HL-60 (cell line): ENCODE measurements around the gene LEPR.
A peak's percentile ranks its signal among the peaks of the same experiment; 100 is the strongest.

Source experiments
- DNase-seq, 2 experiments: peaks; one replicate each; pipeline ENCODE4 v3.0.0-alpha.2; 2010 to 2020; ENCODE audit warnings: low read depth in 1 of 2, low spot score in 1 of 2
- H3K27ac ChIP-seq: fragments of 250-450 bp; sonication (Bioruptor Pico); replicated peaks from 2 replicates; pipeline ENCODE4 v1.5.1; 2020; ENCODE audit warnings: mild to moderate bottlenecking, moderate library complexity
- H3K27me3 ChIP-seq: fragments of 250-450 bp; sonication (Bioruptor Pico); 2 replicates; pipeline ENCODE4 v1.5.1; 2021; ENCODE audit warnings: mild to moderate bottlenecking, moderate library complexity; ENCODE audit not compliant: insufficient read depth, poor library complexity, severe bottlenecking
- H3K4me3 ChIP-seq: replicated peaks from 2 replicates; pipeline ENCODE4 v1.5.1; 2011; ENCODE audit warnings: mild to moderate bottlenecking, control low read depth, low read length; ENCODE audit not compliant: insufficient read depth
- GABPA ChIP-seq: IDR thresholded peaks from 2 replicates; pipeline ENCODE4 v1.6.1; 2012; ENCODE audit warnings: low read depth
- POLR2AphosphoS5 ChIP-seq: IDR thresholded peaks from 2 replicates; pipeline ENCODE4 v1.6.1; 2012; ENCODE audit warnings: low read depth
- SPI1 ChIP-seq: IDR thresholded peaks from 2 replicates; pipeline ENCODE4 v1.6.1; 2012; ENCODE audit warnings: low read depth, mild to moderate bottlenecking, borderline replicate concordance
- TF ChIP-seq, protein P1 (sequence below): IDR thresholded peaks from one replicate; pipeline ENCODE4 v1.5.1; 2011; ENCODE audit warnings: low read length, control low read depth, inconsistent platforms; ENCODE audit not compliant: insufficient read depth
- TF ChIP-seq, protein P2 (sequence below): IDR thresholded peaks from 2 replicates; pipeline ENCODE4 v1.6.1; 2012; ENCODE audit warnings: low read depth; ENCODE audit not compliant: insufficient replicate concordance

LEPR gene

DNA sequence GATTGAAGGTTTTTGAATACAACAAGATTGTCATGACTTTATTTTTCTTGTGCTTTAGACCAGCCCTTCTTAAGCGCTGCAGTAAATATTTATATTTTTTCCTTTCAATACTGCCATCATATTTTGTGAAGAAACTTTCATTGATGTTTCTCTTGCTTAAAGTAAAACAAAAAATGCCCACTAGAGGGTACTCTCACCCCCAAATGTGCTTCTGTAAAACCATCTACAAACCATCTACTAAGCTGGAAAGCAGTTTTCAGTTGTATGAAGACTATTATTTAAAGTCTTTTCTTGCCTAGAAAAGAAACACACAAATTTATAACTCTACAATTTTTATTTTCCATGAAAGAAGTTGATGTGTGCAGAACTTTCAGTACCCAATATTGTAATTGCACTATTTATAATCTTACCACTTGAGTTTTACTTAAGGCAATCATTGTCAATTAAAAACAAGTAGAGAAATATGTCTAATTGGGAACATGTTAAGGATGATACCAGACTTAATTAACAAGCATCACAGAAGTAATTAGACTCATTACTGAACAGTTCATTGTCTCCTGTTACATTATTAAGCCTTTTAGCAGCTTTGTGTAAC is 10.7 kb downstream of the LEPR start:
- TF ChIP-seq GABPA, result no peak
- TF ChIP-seq, protein P1, sequence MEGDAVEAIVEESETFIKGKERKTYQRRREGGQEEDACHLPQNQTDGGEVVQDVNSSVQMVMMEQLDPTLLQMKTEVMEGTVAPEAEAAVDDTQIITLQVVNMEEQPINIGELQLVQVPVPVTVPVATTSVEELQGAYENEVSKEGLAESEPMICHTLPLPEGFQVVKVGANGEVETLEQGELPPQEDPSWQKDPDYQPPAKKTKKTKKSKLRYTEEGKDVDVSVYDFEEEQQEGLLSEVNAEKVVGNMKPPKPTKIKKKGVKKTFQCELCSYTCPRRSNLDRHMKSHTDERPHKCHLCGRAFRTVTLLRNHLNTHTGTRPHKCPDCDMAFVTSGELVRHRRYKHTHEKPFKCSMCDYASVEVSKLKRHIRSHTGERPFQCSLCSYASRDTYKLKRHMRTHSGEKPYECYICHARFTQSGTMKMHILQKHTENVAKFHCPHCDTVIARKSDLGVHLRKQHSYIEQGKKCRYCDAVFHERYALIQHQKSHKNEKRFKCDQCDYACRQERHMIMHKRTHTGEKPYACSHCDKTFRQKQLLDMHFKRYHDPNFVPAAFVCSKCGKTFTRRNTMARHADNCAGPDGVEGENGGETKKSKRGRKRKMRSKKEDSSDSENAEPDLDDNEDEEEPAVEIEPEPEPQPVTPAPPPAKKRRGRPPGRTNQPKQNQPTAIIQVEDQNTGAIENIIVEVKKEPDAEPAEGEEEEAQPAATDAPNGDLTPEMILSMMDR, result peak; percentile 20
- H3K27me3 ChIP-seq, result no peaks in the 10 kb centered on the region
- H3K27ac ChIP-seq, result no peak overlapping the region
- peak in 1 of 2 experiments; percentile 9 for DNase-seq
- H3K4me3 ChIP-seq, result no peak overlapping the region

DNA sequence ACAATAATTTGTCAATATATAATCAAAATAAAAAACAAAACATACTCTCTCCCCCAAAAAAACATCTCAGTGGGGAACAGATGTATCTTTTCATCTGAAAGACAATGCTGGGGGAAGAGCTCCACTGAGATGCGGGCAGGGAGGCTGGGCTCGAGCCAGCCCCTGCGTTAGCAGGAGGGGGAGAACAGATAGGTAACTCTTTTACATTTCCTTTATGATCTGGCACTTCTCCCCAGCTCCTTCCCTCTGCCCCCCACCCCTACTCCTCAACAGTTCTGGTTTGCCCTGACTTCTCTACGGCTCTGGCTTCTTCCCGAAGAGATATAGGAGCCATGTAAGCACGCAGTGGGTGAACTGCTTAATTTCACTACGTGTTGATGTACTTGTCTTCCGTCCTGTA is 12.4 kb downstream of the LEPR start:
- Histone ChIP-seq H3K27me3 (no peaks in the 10 kb centered on the region), H3K27ac (no peak overlapping the region), H3K4me3 (no peak overlapping the region)
- TF ChIP-seq GABPA (no peak), POLR2AphosphoS5 (no peak), SPI1 (no peak)
- TF ChIP-seq, protein P2, sequence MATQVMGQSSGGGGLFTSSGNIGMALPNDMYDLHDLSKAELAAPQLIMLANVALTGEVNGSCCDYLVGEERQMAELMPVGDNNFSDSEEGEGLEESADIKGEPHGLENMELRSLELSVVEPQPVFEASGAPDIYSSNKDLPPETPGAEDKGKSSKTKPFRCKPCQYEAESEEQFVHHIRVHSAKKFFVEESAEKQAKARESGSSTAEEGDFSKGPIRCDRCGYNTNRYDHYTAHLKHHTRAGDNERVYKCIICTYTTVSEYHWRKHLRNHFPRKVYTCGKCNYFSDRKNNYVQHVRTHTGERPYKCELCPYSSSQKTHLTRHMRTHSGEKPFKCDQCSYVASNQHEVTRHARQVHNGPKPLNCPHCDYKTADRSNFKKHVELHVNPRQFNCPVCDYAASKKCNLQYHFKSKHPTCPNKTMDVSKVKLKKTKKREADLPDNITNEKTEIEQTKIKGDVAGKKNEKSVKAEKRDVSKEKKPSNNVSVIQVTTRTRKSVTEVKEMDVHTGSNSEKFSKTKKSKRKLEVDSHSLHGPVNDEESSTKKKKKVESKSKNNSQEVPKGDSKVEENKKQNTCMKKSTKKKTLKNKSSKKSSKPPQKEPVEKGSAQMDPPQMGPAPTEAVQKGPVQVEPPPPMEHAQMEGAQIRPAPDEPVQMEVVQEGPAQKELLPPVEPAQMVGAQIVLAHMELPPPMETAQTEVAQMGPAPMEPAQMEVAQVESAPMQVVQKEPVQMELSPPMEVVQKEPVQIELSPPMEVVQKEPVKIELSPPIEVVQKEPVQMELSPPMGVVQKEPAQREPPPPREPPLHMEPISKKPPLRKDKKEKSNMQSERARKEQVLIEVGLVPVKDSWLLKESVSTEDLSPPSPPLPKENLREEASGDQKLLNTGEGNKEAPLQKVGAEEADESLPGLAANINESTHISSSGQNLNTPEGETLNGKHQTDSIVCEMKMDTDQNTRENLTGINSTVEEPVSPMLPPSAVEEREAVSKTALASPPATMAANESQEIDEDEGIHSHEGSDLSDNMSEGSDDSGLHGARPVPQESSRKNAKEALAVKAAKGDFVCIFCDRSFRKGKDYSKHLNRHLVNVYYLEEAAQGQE, result no peak
- TF ChIP-seq, protein P1, result no peak
- DNase-seq, result no peak

DNA sequence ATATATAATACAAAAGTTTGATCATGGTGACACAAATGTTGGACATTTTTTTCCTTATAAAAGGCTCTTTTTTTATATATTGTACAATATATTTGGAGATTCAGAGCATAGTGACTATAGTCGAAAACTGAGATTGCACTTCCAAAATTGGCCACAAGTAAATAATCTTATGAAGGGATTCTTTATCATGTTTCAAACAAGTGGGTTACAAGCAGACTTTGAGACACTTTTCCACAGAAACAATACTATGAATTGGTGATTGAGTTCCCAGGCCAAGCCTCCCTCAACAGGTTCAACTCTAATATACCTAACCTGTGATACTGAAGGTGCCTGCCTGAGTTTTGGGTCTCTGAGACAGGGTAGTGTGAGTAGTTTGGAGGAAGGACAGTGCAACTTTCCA is 13.8 kb downstream of the LEPR start:
- H3K4me3 ChIP-seq, result no peak overlapping the region
- H3K27me3 ChIP-seq, result no peaks in the 10 kb centered on the region
- no peak for TF ChIP-seq GABPA
- no peak for TF ChIP-seq POLR2AphosphoS5
- no peak for TF ChIP-seq SPI1
- TF ChIP-seq, protein P2, result no peak
- TF ChIP-seq, protein P1, result no peak
- DNase-seq, result no peak
- no peak overlapping the region for H3K27ac ChIP-seq

DNA sequence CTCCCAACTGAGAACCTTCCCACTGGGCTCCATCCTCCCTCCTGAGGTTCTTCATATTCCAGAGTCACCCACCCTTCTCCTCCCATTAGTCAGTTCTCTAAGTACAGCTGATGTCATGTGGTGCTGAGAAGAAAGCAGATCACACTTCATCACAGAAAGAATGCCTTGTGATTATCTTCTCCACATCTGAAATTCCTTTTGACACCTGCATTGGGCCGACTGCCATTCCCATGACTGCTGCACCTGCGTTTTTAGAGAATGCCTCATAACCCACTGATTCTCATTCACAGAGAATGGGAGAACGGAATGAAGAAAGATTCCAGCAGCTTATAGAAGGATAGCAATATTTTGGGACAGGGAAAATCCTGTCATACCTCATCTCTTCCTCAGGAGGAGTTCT is 14.3 kb downstream of the LEPR start:
- Histone ChIP-seq H3K4me3 (no peak overlapping the region), H3K27me3 (no peaks in the 10 kb centered on the region), H3K27ac (no peak overlapping the region)
- no peak for TF ChIP-seq GABPA
- TF ChIP-seq POLR2AphosphoS5, result no peak
- no peak for TF ChIP-seq SPI1
- TF ChIP-seq, protein P2, result no peak
- TF ChIP-seq, protein P1, result no peak
- DNase-seq, result no peak
